ENCODE results near the gene HOXB4. TPM values are rescaled to one million over a fixed set of nuclear protein-coding genes. Genes with fewer than 3 reads are reported as not detected.
A peak's percentile ranks its signal among the peaks of the same experiment; 100 is the strongest.

The HOXB4 gene
- polyA plus RNA-seq, 2 donors = 1.8 to 4.2 TPM

DNA sequence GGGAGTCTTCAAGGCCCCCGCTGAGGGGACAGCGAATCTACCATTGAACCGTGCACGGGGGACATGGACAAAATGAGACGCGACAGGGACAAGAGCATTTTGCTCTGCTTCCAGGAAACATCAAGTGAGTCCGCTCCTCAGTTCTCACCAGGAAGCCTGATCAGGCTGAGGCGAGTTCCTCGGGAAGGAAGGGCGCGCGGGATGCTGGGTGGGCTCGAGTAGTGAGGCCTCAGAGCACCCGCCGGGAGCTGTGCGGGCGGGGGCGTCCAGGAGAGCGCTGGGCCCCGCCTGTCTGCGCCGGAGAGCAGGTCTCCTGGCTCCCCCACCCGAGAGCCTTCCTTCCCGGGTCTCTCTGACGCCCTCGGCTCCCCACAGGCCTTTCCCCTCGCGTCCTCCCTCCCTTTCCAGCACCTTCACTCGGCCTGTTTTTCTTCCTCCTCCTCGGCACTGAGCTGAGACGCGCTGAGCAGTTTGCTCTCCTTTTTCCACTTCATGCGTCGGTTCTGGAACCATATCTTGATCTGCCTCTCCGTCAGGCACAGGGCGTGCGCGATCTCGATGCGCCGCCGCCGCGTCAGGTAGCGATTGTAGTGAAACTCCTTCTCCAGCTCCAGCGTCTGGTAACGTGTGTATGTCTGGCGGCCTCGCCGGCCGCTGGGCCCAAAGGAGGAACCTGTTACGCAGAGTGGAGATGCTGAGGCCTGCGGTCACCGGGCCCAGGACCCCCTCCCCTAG, 18.0 kb upstream of the HOXB4 start:
- Histone ChIP-seq H3K4me1 (ENCODE audit: control insufficient read depth in 2 of 2, insufficient read depth in 2 of 2, low read length in 1 of 2) (peaks cover 0 to 14% of the 10 kb centered on the region in 2 donors), H3K27me3 (ENCODE audit: control insufficient read depth in 1 of 2, insufficient read depth in 2 of 2, low read length in 2 of 2) (peaks cover 0 to 20% of the 10 kb centered on the region in 2 donors), H3K27ac (ENCODE audit: low read depth in 2 of 2, low read length in 1 of 2) (no peak overlapping the region), H3K9me3 (ENCODE audit: control insufficient read depth in 2 of 2, insufficient read depth in 1 of 2, low read depth in 1 of 2, low read length in 1 of 2) (no peaks in the 10 kb centered on the region), H3K4me3 (ENCODE audit: low read depth in 1 of 2, low read length in 2 of 2) (no peak overlapping the region), H3K36me3 (ENCODE audit: control insufficient read depth in 2 of 2, insufficient read depth in 2 of 2, low read length in 1 of 2) (no peaks in the 10 kb centered on the region)
- 20 to 30% methylated on average over 53 to 54 of the region's 54 CpGs for WGBS, 2 donors

- 51 to 77% methylated on average over 25 of the region's 25 CpGs for WGBS, 2 donors
- Histone ChIP-seq H3K9me3 (ENCODE audit: control insufficient read depth in 2 of 2, insufficient read depth in 1 of 2, low read depth in 1 of 2, low read length in 1 of 2) (no peaks in the 10 kb centered on the region), H3K36me3 (ENCODE audit: control insufficient read depth in 2 of 2, insufficient read depth in 2 of 2, low read length in 1 of 2) (no peaks in the 10 kb centered on the region), H3K4me1 (ENCODE audit: control insufficient read depth in 2 of 2, insufficient read depth in 2 of 2, low read length in 1 of 2) (peaks cover 0 to 14% of the 10 kb centered on the region in 2 donors), H3K27me3 (ENCODE audit: control insufficient read depth in 1 of 2, insufficient read depth in 2 of 2, low read length in 2 of 2) (peaks cover 0 to 20% of the 10 kb centered on the region in 2 donors), H3K27ac (ENCODE audit: low read depth in 2 of 2, low read length in 1 of 2) (no peak overlapping the region), H3K4me3 (ENCODE audit: low read depth in 1 of 2, low read length in 2 of 2) (no peak overlapping the region)
These were observed 17.3 kb upstream of the HOXB4 start for GRCh38 chr17:48595278-48595999.

- WGBS, 2 donors = 54 to 75% methylated on average over 25 of the region's 25 CpGs
- Histone ChIP-seq H3K4me3 (ENCODE audit: low read depth in 1 of 2, low read length in 2 of 2) (no peak overlapping the region), H3K4me1 (ENCODE audit: control insufficient read depth in 2 of 2, insufficient read depth in 2 of 2, low read length in 1 of 2) (peaks cover 0 to 14% of the 10 kb centered on the region in 2 donors), H3K27ac (ENCODE audit: low read depth in 2 of 2, low read length in 1 of 2) (no peak overlapping the region), H3K9me3 (ENCODE audit: control insufficient read depth in 2 of 2, insufficient read depth in 1 of 2, low read depth in 1 of 2, low read length in 1 of 2) (no peaks in the 10 kb centered on the region), H3K27me3 (ENCODE audit: control insufficient read depth in 1 of 2, insufficient read depth in 2 of 2, low read length in 2 of 2) (peaks cover 0 to 18% of the 10 kb centered on the region in 2 donors), H3K36me3 (ENCODE audit: control insufficient read depth in 2 of 2, insufficient read depth in 2 of 2, low read length in 1 of 2) (no peaks in the 10 kb centered on the region)
These were observed 16.6 kb upstream of the HOXB4 start for GRCh38 chr17:48594538-48595277.

DNA sequence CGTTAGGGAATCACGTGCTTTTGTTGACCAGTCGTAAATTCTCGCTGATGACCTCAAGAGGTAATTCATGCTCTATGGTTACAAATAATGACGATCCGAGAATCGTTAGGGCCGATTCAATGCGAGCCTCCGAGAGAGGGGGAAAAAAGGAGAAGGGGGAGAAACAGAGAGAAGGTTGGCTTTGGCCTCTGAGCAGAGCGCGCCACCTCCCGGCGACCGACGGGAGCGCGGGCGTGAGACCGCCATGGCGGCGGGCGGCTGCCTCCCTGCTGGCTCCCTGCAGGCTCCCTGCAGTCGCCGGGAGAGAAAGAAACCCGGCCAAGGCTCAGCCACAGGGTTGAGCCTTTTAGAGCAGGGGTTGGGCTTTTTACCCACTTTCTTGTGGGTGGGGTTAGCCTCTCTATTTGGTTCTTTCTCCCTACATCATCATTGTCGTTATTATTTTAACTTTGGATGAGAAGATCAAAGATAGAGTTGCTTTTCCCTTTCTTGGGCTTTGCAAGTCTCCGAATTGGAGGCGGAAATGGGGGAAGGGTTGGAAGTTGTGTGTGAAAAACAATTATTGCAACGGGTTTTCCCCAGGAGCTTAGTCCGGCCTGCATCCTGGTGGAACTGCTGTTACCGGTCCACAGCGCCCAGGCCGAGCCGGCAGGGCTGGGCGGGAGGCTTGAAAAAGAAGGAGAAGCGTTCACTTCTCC, 15.8 kb upstream of the HOXB4 start:
- peaks cover 0 to 14% of the 10 kb centered on the region in 2 donors for H3K4me1 ChIP-seq (ENCODE audit: control insufficient read depth in 2 of 2, insufficient read depth in 2 of 2, low read length in 1 of 2)
- peak overlapping the region in 1 of 2 donors; percentile 1 for H3K4me3 ChIP-seq (ENCODE audit: low read depth in 1 of 2, low read length in 2 of 2)
- whole genome bisulfite sequencing, 2 donors = 14 to 17% methylated on average over 37 of the region's 37 CpGs
- H3K36me3 ChIP-seq (ENCODE audit: control insufficient read depth in 2 of 2, insufficient read depth in 2 of 2, low read length in 1 of 2) = no peaks in the 10 kb centered on the region
- H3K27ac ChIP-seq (ENCODE audit: low read depth in 2 of 2, low read length in 1 of 2) = no peak overlapping the region
- H3K27me3 ChIP-seq (ENCODE audit: control insufficient read depth in 1 of 2, insufficient read depth in 2 of 2, low read length in 2 of 2) = peaks cover 0 to 18% of the 10 kb centered on the region in 2 donors
- no peaks in the 10 kb centered on the region for H3K9me3 ChIP-seq (ENCODE audit: control insufficient read depth in 2 of 2, insufficient read depth in 1 of 2, low read depth in 1 of 2, low read length in 1 of 2)

DNA sequence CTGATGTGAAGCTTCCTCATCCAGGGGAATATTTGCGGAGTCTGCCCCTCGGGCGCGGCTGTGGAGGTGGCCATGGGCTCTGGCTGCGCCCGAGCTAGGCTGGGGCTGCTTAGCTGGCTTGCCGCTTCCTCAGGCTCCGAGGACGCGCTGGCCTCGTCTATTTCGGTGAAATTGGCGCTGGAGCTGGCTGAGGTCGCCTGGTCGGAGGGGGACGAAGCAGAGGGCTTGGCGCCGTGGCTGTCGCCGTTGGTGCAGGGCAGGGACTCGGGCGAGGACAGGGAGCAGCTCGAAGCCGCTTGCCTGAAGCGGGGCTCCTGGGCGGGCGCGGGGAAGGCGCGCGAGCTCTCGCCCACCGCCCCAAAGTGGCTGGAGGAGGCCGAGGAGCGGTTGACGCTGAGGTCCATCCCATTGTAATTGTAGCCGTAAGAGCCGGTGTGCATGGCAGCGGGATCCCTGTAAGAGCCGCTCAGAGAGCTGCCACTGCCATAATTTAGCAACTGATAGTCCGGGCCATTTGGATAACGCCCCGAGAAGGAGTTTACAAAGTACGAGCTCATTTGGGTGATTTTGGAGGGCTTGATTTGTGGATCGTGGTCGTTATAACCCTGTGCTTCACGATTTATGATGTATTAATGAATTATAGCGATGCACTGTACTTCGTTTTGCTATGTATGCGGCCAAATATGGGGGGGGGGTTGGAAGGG, 15.1 kb upstream of the HOXB4 start, which contains the start of gene HOXB5:
Gene HOXB5, minus strand, starts transcription at position 654 of the 704 bp plus-strand sequence. Its CDS starts 97 bp downstream, at position 557.
- Histone ChIP-seq H3K4me1 (ENCODE audit: control insufficient read depth in 2 of 2, insufficient read depth in 2 of 2, low read length in 1 of 2) (peaks cover 0 to 14% of the 10 kb centered on the region in 2 donors), H3K27ac (ENCODE audit: low read depth in 2 of 2, low read length in 1 of 2) (peak within 1 kb of the TSS; percentile 0 to 5)

DNA sequence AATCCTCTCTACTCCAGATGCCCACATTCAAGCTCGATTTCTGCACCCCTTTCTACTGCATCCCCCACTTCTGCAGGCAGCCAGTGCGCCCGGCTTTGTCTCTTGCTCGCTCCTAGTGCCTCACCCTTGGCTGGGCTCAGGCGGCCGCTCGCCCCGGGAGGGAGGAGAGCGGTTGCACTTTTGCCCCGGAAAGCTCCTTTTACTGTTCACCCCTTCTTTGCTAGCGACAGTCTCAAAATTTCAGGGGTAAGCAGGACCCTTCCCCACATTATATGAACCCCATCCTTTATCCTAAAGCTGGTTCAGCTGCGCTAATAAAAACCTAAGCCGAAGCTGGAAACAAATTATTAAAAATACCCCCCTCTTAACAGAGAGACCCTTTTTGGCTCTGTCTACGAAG, 14.4 kb upstream of the HOXB4 start:
- H3K4me3 ChIP-seq (ENCODE audit: low read depth in 1 of 2, low read length in 2 of 2) = peak overlapping the region in 1 of 2 donors; percentile 1
- no peaks in the 10 kb centered on the region for H3K36me3 ChIP-seq (ENCODE audit: control insufficient read depth in 2 of 2, insufficient read depth in 2 of 2, low read length in 1 of 2)
- 12 to 14% methylated on average over 14 of the region's 14 CpGs for WGBS, 2 donors
- peak overlapping the region in 1 of 2 donors; percentile 5 for H3K27ac ChIP-seq (ENCODE audit: low read depth in 2 of 2, low read length in 1 of 2)
- peaks cover 0 to 10% of the 10 kb centered on the region in 2 donors for H3K27me3 ChIP-seq (ENCODE audit: control insufficient read depth in 1 of 2, insufficient read depth in 2 of 2, low read length in 2 of 2)
- H3K9me3 ChIP-seq (ENCODE audit: control insufficient read depth in 2 of 2, insufficient read depth in 1 of 2, low read depth in 1 of 2, low read length in 1 of 2) = no peaks in the 10 kb centered on the region
- peaks cover 0 to 10% of the 10 kb centered on the region in 2 donors for H3K4me1 ChIP-seq (ENCODE audit: control insufficient read depth in 2 of 2, insufficient read depth in 2 of 2, low read length in 1 of 2)

More for the DNA sequence above, 15.1 kb upstream of the HOXB4 start, which contains the start of gene HOXB5:
- no peaks in the 10 kb centered on the region for H3K36me3 ChIP-seq (ENCODE audit: control insufficient read depth in 2 of 2, insufficient read depth in 2 of 2, low read length in 1 of 2)
- peaks cover 0 to 16% of the 10 kb centered on the region in 2 donors for H3K27me3 ChIP-seq (ENCODE audit: control insufficient read depth in 1 of 2, insufficient read depth in 2 of 2, low read length in 2 of 2)
- WGBS, 2 donors = 2 to 5% methylated on average over 50 of the region's 50 CpGs
- H3K4me3 ChIP-seq (ENCODE audit: low read depth in 1 of 2, low read length in 2 of 2) = peak within 1 kb of the TSS; percentile 1 to 51
- no peaks in the 10 kb centered on the region for H3K9me3 ChIP-seq (ENCODE audit: control insufficient read depth in 2 of 2, insufficient read depth in 1 of 2, low read depth in 1 of 2, low read length in 1 of 2)

DNA sequence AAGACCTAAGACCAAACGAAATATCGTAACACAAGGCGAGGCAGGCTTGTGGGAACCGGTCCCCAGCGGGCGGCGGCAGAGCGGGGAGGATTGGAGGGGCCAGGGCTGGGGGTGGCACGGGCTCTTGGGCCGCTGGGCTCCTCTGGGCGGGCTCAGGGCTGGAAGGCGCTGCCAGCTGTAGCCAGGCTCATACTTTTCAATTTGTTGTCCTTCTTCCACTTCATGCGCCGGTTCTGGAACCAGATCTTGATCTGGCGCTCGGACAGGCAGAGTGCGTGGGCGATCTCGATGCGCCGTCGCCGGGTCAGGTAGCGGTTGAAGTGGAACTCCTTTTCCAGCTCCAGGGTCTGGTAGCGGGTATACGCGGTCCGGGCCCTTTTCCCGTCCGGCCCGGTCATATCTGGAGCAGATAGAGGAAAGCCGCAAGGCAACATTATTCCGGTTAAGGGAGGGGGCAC, 13.9 kb upstream of the HOXB4 start:
- H3K4me3 ChIP-seq (ENCODE audit: low read depth in 1 of 2, low read length in 2 of 2) = no peak overlapping the region
- WGBS, 2 donors = 22 to 27% methylated on average over 33 of the region's 33 CpGs
- no peak overlapping the region for H3K27ac ChIP-seq (ENCODE audit: low read depth in 2 of 2, low read length in 1 of 2)
- H3K9me3 ChIP-seq (ENCODE audit: control insufficient read depth in 2 of 2, insufficient read depth in 1 of 2, low read depth in 1 of 2, low read length in 1 of 2) = no peaks in the 10 kb centered on the region
- peaks cover 0 to 10% of the 10 kb centered on the region in 2 donors for H3K4me1 ChIP-seq (ENCODE audit: control insufficient read depth in 2 of 2, insufficient read depth in 2 of 2, low read length in 1 of 2)
- H3K27me3 ChIP-seq (ENCODE audit: control insufficient read depth in 1 of 2, insufficient read depth in 2 of 2, low read length in 2 of 2) = peaks cover 0 to 10% of the 10 kb centered on the region in 2 donors
- no peaks in the 10 kb centered on the region for H3K36me3 ChIP-seq (ENCODE audit: control insufficient read depth in 2 of 2, insufficient read depth in 2 of 2, low read length in 1 of 2)

GRCh38 chr17:48591255-48592056, 13.3 kb upstream of the HOXB4 start:
- Histone ChIP-seq H3K27ac (ENCODE audit: low read depth in 2 of 2, low read length in 1 of 2) (no peak overlapping the region), H3K27me3 (ENCODE audit: control insufficient read depth in 1 of 2, insufficient read depth in 2 of 2, low read length in 2 of 2) (peaks cover 0 to 10% of the 10 kb centered on the region in 2 donors), H3K4me1 (ENCODE audit: control insufficient read depth in 2 of 2, insufficient read depth in 2 of 2, low read length in 1 of 2) (peaks cover 0 to 10% of the 10 kb centered on the region in 2 donors), H3K36me3 (ENCODE audit: control insufficient read depth in 2 of 2, insufficient read depth in 2 of 2, low read length in 1 of 2) (no peaks in the 10 kb centered on the region), H3K4me3 (ENCODE audit: low read depth in 1 of 2, low read length in 2 of 2) (no peak overlapping the region), H3K9me3 (ENCODE audit: control insufficient read depth in 2 of 2, insufficient read depth in 1 of 2, low read depth in 1 of 2, low read length in 1 of 2) (no peaks in the 10 kb centered on the region)
- 82 to 93% methylated on average over 10 of the region's 10 CpGs for WGBS, 2 donors

Measured in esophagus (tissue), 2 donors.